Caki2 (cell line): ENCODE results near the gene SRC. TPM values are rescaled to one million over a fixed set of nuclear protein-coding genes. Genes with fewer than 3 reads are reported as not detected.

Experiments
- DNase-seq: peaks from one replicate; pipeline ENCODE4 v3.0.0-alpha.2; 2015; ENCODE audit warnings: low read depth
- in situ Hi-C: cut with HindIII; loops from 2 replicates; pipeline ENCODE4 v1.10.0; 2016; ENCODE audit warnings: low sequenced_read_pairs, low pct_unique_long_range_greater_than_20kb, mixed read lengths
- total RNA-seq: library from RNA; depleted of rRNA; stranded (reverse); fragments of >200 nt; shearing (Covaris generic); gene quantifications from 2 replicates; pipeline ENCODE4 v1.2.3, GENCODE V29; 2014; ENCODE audit warnings: low replicate concordance

Gene SRC
- total RNA-seq, 1 experiment from 2014 or later: 153 TPM

DNA sequence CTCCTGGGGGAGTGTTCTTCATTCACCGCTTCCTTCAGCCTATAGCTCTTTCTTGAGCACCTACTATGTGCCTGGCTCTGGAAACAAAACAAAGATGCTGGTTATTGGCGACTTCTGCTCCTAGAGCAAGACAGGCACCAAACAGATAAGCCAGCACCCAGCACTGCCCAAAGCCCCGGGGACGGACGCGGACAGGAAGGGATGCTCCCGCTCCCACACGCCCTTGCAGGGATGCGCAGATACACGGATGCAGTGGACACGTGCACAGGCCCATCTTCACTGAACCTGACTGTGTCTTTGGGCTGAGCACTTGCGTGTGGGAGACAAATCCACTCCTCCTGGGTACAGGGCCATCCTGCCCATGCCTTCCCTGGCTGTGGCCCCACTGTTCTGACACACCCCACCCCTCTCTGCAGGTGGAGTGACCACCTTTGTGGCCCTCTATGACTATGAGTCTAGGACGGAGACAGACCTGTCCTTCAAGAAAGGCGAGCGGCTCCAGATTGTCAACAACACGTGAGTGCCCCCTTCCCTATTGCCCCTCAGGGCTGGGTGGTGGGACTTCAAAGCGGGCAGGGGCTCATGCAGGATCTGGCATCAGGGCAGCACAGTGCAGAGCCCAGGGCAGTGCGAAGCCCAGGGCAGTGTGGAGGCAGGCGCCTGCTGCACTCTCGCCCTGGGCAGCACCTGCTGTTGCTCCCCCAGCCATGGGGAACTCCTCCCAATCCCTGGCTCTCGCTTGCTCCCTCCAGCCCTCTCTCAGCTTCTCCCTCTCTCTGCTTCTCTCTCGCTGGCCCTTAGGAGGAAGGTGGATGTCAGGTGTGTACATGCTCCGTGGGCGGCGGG, 39.9 kb downstream of the SRC start:
- DNase-seq: no peak
- in situ Hi-C loops: no loop called here

DNA sequence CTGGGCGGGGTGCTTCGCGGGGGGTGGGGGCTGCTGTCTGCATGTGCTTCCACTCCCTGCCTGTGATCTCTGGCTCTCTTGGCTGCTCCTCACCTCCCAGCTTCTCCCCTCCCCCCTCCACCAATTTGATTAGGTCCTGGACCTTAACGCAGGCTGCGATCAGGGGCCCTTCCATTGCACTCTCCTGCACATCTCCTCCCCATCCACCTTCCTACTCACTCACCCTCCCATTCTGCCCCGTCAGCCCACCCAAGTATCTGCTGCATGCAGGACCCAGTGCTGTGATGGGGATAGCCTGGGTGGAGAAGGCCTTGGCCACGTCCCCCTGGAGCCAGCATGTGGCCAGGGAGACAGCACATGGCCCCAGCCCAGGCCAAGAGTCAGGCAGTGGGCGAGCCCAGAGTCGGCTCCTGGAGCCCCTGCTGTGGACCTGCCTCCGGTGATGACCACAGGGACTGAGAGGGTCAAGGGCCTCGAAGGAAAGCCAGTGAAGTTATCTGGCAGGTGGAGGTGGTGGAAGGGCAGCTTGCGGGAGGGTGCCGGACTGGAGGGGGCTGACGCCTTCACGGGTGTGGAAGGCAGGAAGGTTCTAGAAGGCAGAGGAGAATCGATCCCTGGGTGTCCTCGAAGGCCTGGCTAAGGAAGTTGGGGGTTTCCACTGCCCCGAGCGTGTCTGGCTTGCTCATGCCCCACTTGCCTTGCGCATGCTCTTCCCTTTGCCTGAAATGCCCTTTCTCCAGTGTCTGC, 40.7 kb downstream of the SRC start:
- in situ Hi-C loops: no loop called here
- DNase-seq: no peak

- DNase-seq: no peak
- in situ Hi-C loops: no loop called here
These were observed 41.8 kb downstream of the SRC start for GRCh38 chr20:37387519-37388269.

DNA sequence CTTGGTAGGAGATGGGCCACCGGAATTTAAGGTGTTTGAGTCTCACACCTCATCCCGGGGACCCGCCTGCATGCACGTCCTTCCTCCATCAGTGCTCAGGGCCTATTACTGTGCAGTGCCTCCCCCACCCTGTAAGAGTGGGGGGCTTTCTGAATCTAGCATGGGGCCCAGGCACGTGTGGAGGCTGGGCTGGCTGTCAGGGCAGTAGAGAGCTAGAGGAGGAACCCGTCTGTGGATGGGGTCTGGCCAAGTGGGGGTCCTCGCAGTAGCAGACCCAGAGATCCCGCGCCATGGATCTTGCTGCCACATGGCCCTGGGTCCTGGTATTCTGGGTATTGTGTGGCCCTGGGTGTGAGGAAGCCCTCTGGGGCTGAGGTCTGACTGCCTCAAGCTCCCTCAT, 42.9 kb downstream of the SRC start:
- in situ Hi-C loops: no loop called here
- no peak for DNase-seq

DNA sequence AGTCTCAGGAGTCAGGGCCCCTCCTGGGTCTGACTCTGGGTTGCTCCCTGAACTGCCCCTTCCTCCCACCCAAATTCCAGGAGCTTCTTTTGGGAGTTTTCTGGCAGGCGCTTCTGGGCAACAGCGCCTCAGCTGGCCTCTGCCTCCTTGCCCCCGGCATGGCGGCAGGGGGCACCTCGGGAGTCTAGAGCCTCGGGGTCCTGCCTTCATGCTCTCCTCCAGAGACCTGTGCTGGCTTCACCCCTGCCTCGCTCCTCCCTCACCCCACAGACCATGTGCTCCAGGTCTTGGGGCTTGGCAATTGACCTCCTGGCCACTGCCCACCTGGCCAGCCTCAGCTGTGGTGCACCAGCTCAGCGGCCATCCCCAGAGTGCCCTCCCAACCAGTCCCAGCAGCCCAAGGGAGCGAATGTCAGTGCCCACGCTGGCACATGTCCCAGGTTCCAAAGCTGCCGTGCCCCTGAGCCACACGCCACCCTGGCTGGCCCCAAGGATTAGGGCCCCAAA, 43.4 kb downstream of the SRC start:
- no peak for DNase-seq
- in situ Hi-C loops: no loop called here

GRCh38 chr20:37389844-37390275, 43.9 kb downstream of the SRC start:
- DNase-seq: no peak

DNA sequence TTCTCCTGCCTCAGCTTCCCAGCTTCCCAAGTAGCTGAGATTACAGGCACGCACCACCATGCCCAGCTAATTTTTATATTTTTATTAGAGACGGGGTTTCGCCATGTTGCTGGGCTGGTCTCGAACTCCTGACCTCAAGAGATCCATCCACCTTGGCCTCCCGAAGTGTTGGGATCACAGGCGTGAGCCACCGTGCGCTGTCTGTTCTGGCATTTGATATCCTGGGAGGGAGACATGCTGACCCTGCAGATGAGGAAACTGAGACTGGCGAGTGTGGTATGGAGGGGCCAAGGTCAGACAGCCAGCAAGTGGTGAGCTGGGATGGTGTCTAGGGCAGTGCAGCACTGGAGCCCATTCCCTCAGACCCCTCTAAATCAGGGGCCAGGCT, 44.6 kb downstream of the SRC start:
- no peak for DNase-seq
- in situ Hi-C loops: no loop called here

More at GRCh38 chr20:37389844-37390275, 43.9 kb downstream of the SRC start:
- in situ Hi-C loops: no loop called here

- in situ Hi-C loops: no loop called here
- no peak for DNase-seq
These were observed 45.1 kb downstream of the SRC start for GRCh38 chr20:37390891-37391525.

DNA sequence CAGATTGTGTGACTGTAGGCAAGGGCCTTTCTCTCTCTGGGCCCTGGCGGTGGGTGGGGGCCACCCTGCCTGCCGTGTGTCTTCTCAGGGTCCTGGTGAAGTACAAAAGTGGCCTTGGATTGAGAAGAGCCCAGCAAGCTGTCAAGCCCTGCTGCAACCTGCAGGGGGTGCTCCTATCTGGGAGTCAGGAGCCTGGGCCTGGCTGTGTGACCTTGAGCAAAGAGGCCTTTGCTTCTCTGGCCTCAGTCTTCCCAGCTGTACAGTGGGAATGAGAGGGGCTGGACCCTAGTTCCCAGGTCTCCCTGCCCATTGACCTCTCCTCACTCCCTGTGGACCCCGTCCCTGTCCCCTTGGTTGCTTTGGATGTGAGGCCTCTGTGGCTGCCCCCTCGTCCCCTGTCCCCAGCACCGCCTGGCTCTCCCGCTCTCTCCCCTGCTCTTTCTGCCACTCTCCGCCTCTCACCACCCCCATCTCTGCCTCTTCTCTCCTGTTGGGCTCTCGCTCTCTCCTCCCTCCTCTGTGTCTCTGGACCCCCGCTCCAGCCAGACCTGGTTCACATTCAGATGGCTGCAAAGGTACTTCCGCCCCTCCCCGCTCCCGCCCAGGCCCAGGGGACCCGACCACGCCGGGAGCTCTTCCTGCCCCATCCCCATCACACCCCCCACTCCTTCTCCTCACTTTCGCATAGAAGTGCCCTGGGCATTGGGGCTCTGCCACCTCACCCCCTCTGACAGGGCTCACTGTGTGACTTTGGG, 46.7 kb downstream of the SRC start:
- DNase-seq: no peak
- in situ Hi-C loops: no loop called here

- DNase-seq: no peak
- in situ Hi-C loops: no loop called here
These were observed 47.4 kb downstream of the SRC start for GRCh38 chr20:37393196-37393862.

GRCh38 chr20:37393863-37394542, 48.1 kb downstream of the SRC start:
- in situ Hi-C loops: no loop called here
- DNase-seq: no peak

- in situ Hi-C loops: no loop called here
- DNase-seq: no peak
These were observed 48.8 kb downstream of the SRC start for GRCh38 chr20:37394543-37395409.

DNA sequence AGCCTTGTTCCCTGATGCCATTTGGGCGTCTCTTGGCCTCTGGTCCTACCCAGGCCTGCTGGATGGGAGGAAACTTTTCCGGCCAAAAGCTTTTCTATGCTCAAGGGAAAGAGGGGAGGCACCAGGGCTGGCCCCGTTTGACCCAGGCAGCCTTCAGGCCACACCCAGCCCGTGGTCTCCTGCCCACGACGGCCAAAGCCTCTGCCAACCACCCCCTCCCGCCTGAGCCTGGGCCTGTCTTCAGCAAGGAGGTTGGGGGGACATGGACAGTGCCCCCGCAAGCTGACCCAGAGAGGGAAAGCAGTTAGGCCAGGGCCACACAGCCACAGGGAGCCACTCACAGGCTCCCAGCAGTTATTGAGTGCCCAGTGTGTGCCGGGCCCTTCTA, 49.5 kb downstream of the SRC start:
- in situ Hi-C loops: no loop called here

GRCh38 chr20:37395921-37396415, 50.0 kb downstream of the SRC start:
- in situ Hi-C loops: no loop called here
- DNase-seq: no peak

More for the DNA sequence above, 49.5 kb downstream of the SRC start:
- DNase-seq: no peak

DNA sequence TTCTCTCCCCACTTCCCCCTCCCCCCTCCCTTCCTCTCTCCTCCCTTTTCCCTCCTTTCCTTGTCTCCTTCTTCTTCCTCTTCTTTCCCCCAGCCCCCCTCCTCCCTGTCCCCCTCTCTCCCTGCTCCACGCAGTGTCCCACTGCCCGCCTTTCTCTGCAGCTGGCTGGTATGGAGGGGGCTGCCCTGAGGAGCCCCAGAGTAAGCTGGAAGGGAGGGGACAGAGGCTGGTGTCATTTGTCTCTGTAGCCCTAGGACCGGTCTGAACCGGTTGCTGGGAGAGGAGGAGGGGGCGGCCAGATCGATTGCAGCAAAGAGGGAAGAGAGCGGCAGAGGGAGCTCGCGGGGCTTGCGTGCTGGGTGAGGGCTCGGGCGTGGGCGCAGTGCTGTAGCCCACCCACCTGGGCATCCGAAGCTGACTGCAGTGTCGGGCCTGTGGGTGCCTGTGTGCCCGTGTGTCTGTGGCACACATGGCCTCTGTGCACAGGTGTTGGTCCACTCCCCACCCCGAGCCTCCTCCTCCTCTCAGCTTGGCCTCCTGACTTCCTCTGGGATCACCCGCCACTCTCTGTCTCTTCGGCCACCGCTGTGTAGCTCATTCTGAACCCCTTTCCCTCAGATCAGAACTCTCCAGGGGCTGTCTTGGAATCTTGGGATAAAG, 50.6 kb downstream of the SRC start:
- DNase-seq: no peak
- in situ Hi-C loops: no loop called here
